T-helper 1 cell treated with Interleukin-12 subunit alpha and Interleukin-12 subunit beta and Interleukin-4 antibody, amounts not matched to agents 30 μg/mL and 1 μg/mL, for 36 hours (primary cell): ENCODE measurements around the gene SRRM2.

Experiments used
- H3K27ac Mint-ChIP-seq: one replicate; pipeline ENCODE4 v1.8.0; 2021; ENCODE audit warnings: mild to moderate bottlenecking, mixed read lengths
- H3K27me3 Mint-ChIP-seq: one replicate; pipeline ENCODE4 v1.8.0; 2021; ENCODE audit warnings: low read depth, mixed read lengths
- H3K36me3 Mint-ChIP-seq: one replicate; pipeline ENCODE4 v1.8.0; 2021; ENCODE audit warnings: low read depth, mixed read lengths
- H3K4me1 Mint-ChIP-seq: one replicate; pipeline ENCODE4 v1.8.0; 2021; ENCODE audit warnings: low read depth, mixed read lengths
- H3K4me3 Mint-ChIP-seq: one replicate; pipeline ENCODE4 v1.8.0; 2021; ENCODE audit warnings: mild to moderate bottlenecking, moderate library complexity, mixed read lengths
- H3K9me3 Mint-ChIP-seq: one replicate; pipeline ENCODE4 v1.8.0; 2021; ENCODE audit warnings: mixed read lengths

The SRRM2 gene

DNA sequence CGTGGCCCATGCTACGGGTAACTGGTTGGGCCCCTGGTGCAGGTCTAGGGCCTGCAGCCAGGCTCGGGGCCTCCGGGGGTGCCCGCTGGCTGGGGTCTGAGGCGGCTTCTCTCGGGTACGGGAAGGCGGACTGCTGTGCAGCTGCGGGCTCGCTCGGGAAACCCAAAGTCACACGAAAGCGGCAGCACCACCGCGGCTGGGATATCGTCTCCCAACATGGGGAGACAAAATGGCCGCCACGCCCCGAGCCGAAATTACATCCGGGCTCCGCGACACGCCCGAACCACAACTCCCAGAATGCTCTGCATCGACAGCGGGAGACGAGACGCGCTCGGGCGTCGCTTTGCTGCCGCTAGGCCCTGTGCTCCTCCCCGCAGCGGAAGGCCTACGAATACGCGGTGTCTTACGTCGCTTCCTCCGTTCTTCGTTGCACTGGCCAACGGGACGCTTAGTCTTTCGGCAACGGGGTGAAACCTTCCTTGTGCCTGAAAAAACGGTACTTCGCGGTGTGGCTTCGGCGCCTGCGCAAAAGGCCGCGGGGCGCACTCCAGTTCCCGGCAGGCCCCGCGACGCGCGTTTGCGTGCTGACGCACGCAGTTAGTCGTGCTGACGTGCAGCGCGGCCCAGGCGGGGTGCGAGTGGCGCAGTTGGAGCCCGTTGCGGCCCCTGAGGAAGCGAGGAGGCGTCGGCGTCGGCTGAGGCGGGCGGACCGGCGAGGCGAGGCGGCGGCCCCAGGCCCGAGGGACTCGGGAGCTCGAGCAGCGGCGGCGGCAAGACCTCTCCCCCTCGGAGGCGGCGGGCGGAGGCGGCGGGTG lies at the start of gene SRRM2:
Gene SRRM2, plus strand, starts transcription at position 604 of the 815 bp plus-strand sequence. CDS start 3,727 bp downstream, outside the sequence.
- H3K27ac Mint-ChIP-seq = peak within 1 kb of the TSS; percentile 96
- H3K4me3 Mint-ChIP-seq = peak within 1 kb of the TSS; percentile 88
- peaks cover 29% of the 10 kb centered on the region for H3K36me3 Mint-ChIP-seq
- no peaks in the 10 kb centered on the region for H3K27me3 Mint-ChIP-seq
- H3K4me1 Mint-ChIP-seq = peaks cover 48% of the 10 kb centered on the region
- H3K9me3 Mint-ChIP-seq = no peaks in the 10 kb centered on the region

DNA sequence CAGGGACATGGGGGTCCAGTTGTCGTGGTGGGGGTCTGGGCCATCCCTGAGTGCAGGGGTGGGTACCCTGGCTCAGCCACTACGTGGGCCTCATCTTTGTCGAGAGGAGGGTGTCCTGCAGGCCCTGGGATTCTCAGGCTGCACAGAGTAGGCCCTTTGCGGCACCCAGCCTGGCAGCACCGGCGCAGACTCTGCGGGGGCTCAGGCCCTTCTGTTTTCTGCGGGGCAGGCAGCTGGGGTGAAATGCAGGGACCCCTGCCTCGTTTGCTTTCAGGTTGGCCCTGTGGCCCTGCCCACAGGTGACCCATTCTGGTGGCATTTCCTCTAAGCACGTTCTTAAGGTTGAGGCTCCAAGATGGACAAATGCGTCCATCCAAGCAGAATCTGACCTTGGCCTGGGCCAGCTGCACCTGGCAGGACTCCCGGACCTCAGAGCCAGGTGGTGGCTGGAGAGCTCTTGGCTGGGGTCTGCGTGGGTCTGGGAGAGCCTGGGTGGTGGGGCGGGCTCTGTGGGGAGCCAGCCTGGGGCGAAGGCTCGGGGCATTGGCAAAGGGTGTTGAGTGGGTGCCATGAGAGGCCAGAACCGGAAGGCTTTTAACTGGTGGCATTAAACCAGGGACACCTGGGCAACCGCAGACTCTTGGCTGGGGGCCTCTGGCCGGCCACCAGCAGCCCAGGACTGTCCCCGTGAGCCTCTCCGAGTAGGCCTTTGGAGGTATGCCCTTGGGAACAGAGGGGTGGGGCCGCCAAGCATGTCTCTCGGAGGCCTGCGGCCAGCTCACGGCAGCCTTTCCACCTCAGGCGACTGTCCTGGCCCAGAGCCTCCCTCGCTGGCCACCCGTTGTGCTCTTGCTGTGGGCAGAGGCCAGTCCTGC lies 49.3 kb upstream of the SRRM2 start:
- Mint-ChIP-seq H3K36me3 (peaks cover 3% of the 10 kb centered on the region), H3K4me1 (no peaks in the 10 kb centered on the region), H3K4me3 (no peak overlapping the region), H3K27me3 (no peaks in the 10 kb centered on the region), H3K9me3 (no peaks in the 10 kb centered on the region), H3K27ac (no peak overlapping the region)

DNA sequence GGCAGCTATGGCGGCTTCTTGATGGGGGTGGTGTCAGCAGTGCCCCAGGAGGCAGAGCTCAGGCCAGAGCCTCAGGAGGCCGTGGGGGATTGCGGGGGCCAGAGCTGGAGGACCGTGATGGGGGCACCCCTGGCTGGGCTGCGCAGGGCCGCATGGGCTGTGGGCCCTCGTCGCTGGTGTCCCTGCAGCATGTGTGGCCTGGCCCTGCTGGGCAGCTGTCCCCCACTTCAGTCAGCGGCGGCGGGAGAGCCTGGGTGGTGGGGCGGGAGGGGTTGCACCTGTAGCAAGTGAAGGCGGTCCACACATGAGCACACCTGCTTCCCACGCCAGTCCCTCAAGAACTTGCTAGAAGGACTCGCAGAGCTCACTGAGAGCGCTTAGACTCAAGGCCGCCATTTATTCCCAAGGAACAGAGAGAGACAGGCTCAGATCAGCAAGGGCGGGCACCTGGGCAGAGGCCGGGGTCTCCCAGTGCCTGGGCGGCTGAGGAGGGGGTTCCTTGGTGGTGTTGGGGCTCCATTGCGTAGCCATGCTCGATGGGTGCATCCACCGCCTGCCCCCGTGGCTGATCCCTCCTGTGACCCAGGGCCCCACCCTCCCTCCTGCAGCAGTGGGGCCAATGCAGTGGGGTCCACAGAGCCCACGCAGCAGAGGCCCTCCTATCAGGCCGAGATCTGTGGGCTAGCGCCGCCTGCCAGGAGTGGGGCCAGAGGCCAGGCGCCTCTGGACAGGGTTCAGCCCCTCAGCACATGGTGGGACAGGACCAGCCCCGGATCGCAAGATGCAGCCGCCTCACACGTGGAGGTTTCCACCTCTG lies 48.1 kb upstream of the SRRM2 start:
- no peaks in the 10 kb centered on the region for H3K27me3 Mint-ChIP-seq
- H3K4me1 Mint-ChIP-seq = no peaks in the 10 kb centered on the region
- H3K36me3 Mint-ChIP-seq = peaks cover 7% of the 10 kb centered on the region
- no peak overlapping the region for H3K4me3 Mint-ChIP-seq
- H3K9me3 Mint-ChIP-seq = no peaks in the 10 kb centered on the region
- no peak overlapping the region for H3K27ac Mint-ChIP-seq

DNA sequence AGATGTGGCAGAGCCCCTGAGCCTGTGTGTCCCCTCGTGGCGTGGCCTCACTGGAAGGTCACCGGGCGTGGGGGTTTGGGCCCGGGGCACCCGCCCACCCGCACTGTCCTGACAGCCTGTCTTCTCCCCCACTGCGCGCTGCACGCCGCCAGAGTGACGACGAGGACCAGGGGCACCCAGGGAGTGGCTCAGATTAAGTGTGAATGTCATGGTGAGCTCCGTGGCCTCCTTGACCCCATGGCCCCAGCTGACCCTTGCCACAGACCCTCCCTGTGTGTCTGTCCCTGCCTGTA lies 47.5 kb upstream of the SRRM2 start:
- no peak overlapping the region for H3K27ac Mint-ChIP-seq
- no peaks in the 10 kb centered on the region for H3K4me1 Mint-ChIP-seq
- no peak overlapping the region for H3K4me3 Mint-ChIP-seq
- no peaks in the 10 kb centered on the region for H3K9me3 Mint-ChIP-seq
- H3K36me3 Mint-ChIP-seq = peaks cover 7% of the 10 kb centered on the region
- no peaks in the 10 kb centered on the region for H3K27me3 Mint-ChIP-seq

DNA sequence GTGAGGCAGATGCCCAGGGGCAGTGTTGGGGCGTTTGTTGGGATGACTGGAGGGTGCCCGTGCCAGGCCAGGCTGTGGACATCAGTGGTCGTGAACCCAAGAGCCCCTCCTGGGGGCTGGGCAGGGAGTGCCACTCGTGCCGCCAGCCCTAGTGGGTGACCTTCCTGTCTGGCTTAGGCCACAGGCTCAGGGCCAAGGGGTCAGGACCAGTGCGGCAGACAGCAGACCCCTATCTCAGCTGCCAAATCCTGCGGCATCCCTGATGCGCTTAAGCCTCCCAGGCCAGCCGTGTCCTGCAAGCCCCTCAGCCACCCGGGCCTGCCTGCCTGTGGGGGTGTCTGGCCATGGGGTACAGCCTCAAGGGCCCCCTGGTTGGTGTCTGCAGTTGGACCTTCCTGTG lies 47.1 kb upstream of the SRRM2 start:
- Mint-ChIP-seq H3K9me3 (no peaks in the 10 kb centered on the region), H3K27ac (no peak overlapping the region), H3K36me3 (peaks cover 7% of the 10 kb centered on the region), H3K27me3 (no peaks in the 10 kb centered on the region), H3K4me3 (no peak overlapping the region), H3K4me1 (no peaks in the 10 kb centered on the region)

DNA sequence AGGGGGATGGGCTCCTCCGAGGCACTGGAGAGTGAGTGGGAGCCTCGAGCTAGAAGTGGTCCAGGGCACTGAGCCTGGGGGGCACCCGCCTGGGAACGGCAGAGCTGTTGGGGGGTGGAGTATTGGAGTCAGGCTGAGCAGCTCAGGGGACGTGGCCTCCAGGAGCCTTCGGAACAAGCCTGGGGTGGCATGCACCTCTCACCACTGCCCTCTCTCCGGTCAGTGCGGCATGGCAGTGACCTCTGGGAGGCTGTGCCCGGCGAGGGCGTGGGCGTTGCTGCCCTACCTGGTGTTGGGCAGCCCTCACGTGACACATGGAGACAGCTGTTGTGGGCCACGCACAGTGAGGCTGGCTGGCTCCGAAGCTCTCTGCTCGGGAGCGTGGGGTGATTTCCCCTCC lies 46.4 kb upstream of the SRRM2 start:
- Mint-ChIP-seq H3K4me3 (no peak overlapping the region), H3K9me3 (no peaks in the 10 kb centered on the region), H3K4me1 (no peaks in the 10 kb centered on the region), H3K36me3 (peaks cover 5% of the 10 kb centered on the region), H3K27me3 (no peaks in the 10 kb centered on the region), H3K27ac (no peak overlapping the region)

DNA sequence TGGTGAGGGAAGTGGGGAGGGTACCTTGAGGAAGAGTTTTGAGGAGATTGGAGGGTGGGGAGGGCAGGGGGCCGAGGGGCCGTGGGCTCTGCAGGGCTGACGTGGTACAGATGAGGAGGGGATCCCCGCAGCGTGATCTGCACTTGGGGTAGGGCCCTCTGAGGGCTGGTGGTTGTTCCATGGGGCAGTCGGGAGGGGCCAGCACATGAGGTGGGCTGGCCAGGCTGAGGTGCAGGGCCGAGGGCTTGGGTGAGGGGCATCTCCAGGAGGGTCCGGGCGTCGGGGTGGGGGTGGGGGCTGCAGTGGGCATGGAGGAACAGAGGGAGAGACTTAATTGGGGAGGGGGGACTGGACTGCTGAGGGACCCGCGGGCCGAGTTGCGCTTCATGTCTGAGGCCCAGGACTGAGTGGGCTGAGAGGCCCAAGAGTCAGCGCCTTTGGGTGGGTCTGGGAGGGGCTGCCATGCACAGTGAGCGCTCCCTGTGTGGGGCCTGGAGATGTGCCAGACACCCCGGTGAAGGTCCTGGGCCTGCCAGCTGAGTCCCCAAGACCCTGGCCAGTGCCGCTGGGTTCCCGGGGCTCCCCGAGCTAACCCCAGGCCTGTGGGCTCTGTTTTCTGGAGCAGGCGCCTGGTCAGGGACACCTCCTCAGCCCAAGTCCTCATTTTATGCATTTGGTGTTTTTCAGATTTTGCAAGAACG lies 45.7 kb upstream of the SRRM2 start:
- H3K27me3 Mint-ChIP-seq = no peaks in the 10 kb centered on the region
- peaks cover 5% of the 10 kb centered on the region for H3K36me3 Mint-ChIP-seq
- H3K4me1 Mint-ChIP-seq = no peaks in the 10 kb centered on the region
- no peak overlapping the region for H3K27ac Mint-ChIP-seq
- H3K9me3 Mint-ChIP-seq = no peaks in the 10 kb centered on the region
- H3K4me3 Mint-ChIP-seq = no peak overlapping the region

DNA sequence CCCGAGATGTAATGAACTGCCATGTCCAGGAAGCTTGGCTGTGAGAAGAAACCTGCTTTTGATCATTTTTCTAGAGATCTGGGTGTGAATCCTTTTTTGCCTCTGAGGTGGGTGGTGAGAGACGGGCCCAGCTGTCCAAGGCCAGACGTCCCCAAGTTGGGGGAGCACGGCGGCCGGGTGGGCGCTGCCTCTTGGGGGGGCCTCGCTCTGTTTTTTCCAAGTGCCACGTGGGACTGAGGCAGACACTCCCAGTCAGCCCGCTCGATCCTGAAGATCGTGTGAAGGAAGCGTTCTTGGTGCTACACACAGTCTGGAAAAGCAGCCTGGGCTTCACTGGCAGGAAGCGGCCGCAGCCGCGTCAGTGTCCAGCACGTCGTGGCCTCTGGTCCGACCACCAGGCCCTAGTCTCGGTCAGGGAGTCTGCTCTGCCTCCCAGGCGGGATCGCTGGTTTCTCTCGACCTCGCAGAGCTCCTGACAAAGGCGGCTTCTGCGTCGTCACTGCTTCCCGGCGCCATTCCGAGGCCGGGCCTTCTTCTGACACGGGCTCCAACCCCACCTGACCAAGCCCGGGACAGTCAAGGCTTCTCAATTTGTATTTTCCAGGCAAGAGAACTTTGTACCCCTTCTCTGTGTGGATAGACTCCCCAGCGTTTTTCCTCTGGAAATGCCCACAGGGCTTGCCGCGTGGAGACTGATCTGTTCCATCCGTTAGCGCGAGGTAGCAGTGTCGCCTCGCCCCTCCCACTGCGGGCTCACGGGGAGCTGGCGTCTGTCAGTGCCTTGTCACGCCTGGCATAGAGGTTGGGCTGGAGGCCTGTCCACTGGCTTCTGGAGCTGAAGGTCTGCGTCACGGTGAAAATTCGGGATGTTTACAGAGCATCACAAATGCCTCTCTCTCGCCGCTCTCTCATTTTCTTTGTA lies 44.8 kb upstream of the SRRM2 start:
- Mint-ChIP-seq H3K4me1 (no peaks in the 10 kb centered on the region), H3K27ac (no peak overlapping the region), H3K36me3 (peaks cover 5% of the 10 kb centered on the region), H3K9me3 (no peaks in the 10 kb centered on the region), H3K4me3 (no peak overlapping the region), H3K27me3 (no peaks in the 10 kb centered on the region)

DNA sequence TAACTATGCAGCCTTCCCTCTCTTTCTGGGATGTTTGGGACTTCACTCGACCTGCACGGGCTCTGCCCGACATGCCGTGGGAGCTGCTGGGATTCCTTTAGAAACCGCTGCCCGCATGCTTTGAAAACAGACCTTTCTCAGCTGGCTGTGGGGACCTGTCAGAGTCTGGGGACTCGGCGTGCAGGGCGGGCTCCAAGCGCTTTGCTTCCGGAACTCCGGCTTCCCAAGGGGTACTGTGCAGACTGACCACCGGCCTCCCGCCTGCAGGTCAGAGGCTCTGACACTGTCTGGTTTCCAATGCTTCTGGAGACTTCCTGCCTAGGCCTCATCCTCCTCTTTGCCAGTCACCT lies 44.2 kb upstream of the SRRM2 start:
- Mint-ChIP-seq H3K27ac (no peak overlapping the region), H3K36me3 (peaks cover 5% of the 10 kb centered on the region), H3K4me3 (no peak overlapping the region), H3K9me3 (no peaks in the 10 kb centered on the region), H3K27me3 (no peaks in the 10 kb centered on the region), H3K4me1 (no peaks in the 10 kb centered on the region)

DNA sequence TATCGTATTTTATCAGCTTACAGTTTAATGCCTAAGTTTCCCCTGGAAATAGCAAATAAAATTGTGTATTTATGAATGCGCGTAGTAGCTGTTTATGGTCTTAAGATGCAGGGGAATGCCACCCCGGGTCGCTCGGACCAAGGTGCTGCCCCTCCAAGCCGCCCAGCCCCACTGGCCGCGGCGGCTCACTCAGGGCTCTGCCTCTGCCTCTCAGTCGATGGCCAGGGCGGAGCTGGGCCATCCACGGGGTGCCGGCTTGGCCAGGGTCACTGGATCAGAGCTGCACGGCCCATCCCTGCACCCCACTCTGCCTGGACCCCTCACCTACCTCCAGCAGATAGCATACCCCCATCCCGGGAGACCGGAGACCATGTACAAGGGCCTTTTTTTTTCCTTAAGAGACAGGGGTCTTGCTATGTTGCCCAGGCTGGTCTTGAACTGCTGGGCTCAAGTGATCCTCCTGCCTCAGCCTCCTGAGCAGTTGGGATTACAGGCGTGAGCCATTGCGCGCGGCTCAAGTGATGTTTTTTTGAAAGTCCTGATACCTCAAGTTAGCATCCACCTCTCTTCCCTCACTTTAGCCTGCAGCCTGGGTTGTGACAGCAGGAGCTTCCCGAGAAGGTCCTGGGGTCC lies 43.4 kb upstream of the SRRM2 start:
- Mint-ChIP-seq H3K36me3 (peaks cover 5% of the 10 kb centered on the region), H3K4me1 (no peaks in the 10 kb centered on the region), H3K27me3 (no peaks in the 10 kb centered on the region), H3K27ac (no peak overlapping the region), H3K9me3 (no peaks in the 10 kb centered on the region), H3K4me3 (no peak overlapping the region)

DNA sequence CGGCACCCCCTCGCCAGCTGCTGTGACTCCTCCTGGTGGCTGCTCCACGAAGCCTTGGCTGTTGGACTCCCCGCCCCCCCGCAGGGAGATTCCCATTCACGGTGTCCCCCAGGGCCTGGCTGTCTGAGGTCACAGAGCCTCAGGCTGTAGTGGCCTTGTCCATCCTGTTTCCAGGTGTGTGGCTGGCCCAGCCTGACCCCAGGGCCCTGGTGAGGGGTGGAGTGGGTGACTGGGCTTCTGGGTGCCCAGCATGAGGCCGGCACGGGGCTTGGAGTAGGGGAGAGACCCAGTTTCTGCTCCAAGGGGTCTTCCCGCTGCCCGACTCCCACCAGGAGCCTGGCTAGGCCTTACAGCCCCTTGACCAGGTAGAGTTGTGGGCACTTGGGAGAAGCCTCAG lies 42.9 kb upstream of the SRRM2 start:
- H3K27ac Mint-ChIP-seq = no peak overlapping the region
- H3K27me3 Mint-ChIP-seq = no peaks in the 10 kb centered on the region
- no peaks in the 10 kb centered on the region for H3K9me3 Mint-ChIP-seq
- no peaks in the 10 kb centered on the region for H3K4me1 Mint-ChIP-seq
- H3K4me3 Mint-ChIP-seq = no peak overlapping the region
- peaks cover 5% of the 10 kb centered on the region for H3K36me3 Mint-ChIP-seq

DNA sequence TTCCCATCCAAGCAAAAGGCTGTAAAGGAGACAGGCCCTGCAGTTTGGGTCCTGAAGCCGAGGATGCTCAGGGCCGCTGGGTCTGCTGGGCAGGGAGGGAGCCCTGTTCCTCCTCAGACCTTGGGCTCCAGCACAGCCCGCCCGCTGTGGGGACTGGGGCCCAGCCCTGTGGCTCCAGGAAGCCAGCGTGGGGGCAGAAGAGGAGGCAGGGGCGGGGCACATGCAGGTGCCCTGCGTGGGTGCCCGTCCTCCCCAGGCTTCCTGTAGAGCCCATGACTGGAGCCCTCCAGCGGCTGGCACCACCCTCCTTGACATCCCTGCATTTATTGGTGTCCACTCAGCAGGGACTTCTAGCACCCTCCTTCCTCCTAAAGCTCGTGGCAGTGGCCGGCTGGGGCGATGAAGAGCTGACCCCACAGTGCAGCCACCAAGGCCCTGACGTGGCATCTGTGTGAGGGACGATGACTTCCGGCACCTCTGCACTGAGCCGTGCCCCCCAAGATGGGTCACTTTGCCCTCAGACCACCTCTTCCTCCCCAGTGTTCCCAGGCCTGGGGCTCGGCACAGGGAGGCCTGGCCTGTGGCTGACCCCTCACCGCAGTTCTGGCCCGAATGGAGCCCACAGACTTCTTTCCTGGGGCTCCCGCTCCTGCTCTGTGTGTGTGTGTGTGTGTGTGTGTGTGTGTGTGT lies 42.3 kb upstream of the SRRM2 start:
- H3K4me3 Mint-ChIP-seq = no peak overlapping the region
- H3K36me3 Mint-ChIP-seq = peaks cover 5% of the 10 kb centered on the region
- no peaks in the 10 kb centered on the region for H3K27me3 Mint-ChIP-seq
- H3K9me3 Mint-ChIP-seq = no peaks in the 10 kb centered on the region
- H3K27ac Mint-ChIP-seq = no peak overlapping the region
- H3K4me1 Mint-ChIP-seq = peaks cover under 1% of the 10 kb centered on the region
